ENCODE data around the gene MAP3K14.
A peak's percentile ranks its signal among the peaks of the same experiment; 100 is the strongest.

MAP3K14 gene

DNA sequence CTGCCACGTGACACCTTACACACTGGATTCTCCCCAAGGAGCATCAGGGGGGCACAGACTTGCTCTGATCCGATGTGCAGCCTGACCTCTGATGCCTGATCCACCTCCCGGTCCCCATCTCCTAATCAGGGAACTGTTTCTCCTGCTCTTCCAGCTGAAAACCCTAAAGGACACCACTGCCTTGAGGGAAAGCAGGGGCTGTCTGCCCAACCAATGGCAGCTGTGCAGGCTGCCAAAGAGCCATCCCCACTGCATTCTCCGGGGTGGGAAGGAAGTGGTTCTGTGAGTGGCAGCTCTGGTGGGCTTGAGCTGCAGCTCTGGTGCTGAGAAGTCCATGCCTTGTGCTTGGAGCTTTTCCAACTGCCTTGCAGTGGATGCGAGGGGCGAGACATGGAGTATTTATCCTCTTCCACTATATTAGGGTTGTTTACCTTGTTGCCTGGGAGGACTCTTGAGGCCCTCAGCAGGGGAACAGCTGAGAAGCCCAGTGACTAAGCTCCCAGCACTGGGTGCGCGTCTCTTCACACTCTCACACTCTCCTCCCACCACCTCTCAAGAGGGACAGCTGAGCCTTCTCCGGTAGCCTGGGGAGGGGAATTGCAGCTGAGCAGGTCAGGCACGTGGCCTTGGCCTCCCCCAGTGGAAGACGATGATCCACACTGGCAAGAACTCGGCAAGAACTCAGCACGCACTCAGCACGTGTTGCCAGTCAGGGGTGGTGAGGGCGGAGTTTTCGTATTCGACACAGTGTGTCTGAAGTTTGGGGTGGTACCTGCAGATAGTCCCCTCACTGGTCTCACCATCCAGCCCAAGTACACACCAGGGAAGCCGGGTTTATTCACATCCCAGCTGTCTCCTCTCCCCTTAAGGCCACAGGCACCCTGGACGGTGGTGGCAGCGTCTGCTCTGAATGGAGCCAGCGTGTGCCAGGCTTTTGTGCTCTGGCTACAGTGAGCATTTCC, 33.9 kb downstream of the MAP3K14 start:
- no peak overlapping the region for H4K8ac ChIP-seq (ENCODE audit: low read depth, low read length)
- no peak overlapping the region for H3K4me3 ChIP-seq (ENCODE audit: low read depth, low read length)
- no peak overlapping the region for H2BK120ac ChIP-seq (ENCODE audit: insufficient read depth, low read length, poor library complexity)
- no peak overlapping the region for H3K4me2 ChIP-seq (ENCODE audit: low read length)
- peak; percentile 32 to 41 for DNase-seq
- H3K27me3 ChIP-seq (ENCODE audit: insufficient read depth, low read length): no peaks in the 10 kb centered on the region
- no peaks in the 10 kb centered on the region for H3K79me1 ChIP-seq (ENCODE audit: low read length)
- H2AFZ ChIP-seq (ENCODE audit: insufficient read depth, low read length, poor library complexity): no peak overlapping the region
- no peak overlapping the region for H2AK5ac ChIP-seq (ENCODE audit: low read length)
- no peak overlapping the region for H3K27ac ChIP-seq (ENCODE audit: low read depth, low read length)
- H3K9me3 ChIP-seq (ENCODE audit: insufficient read depth, low read depth, low read length): no peaks in the 10 kb centered on the region
- H3K36me3 ChIP-seq (ENCODE audit: control insufficient read depth in 1 of 2, insufficient read depth in 2 of 2, low read length in 2 of 2): peaks cover 22 to 38% of the 10 kb centered on the region in 2 experiments
- no peak overlapping the region for H3K23ac ChIP-seq (ENCODE audit: low read length)
- no peaks in the 10 kb centered on the region for H3K79me2 ChIP-seq (ENCODE audit: control insufficient read depth, insufficient read depth, low read length, poor library complexity)
- H3K9ac ChIP-seq (ENCODE audit: low read length): no peak overlapping the region
- WGBS (ENCODE audit: extremely low coverage, insufficient coverage, insufficient read length): no CpG with 5 or more reads among the region's 21 CpGs
- H3K14ac ChIP-seq (ENCODE audit: low read length): no peak overlapping the region
- H3K4ac ChIP-seq (ENCODE audit: low read depth, low read length): no peak overlapping the region
- H2BK5ac ChIP-seq (ENCODE audit: low read depth, low read length, poor library complexity): no peak overlapping the region
- H4K12ac ChIP-seq (ENCODE audit: low read depth, low read length): no peak overlapping the region
- no peak overlapping the region for H4K91ac ChIP-seq (ENCODE audit: low read depth, low read length)
- H3K18ac ChIP-seq (ENCODE audit: low read length): no peak overlapping the region
- H2BK12ac ChIP-seq (ENCODE audit: low read length): no peak overlapping the region
- no peaks in the 10 kb centered on the region for H3K4me1 ChIP-seq (ENCODE audit: control insufficient read depth in 1 of 2, insufficient read depth in 2 of 2, low read length in 2 of 2)

DNA sequence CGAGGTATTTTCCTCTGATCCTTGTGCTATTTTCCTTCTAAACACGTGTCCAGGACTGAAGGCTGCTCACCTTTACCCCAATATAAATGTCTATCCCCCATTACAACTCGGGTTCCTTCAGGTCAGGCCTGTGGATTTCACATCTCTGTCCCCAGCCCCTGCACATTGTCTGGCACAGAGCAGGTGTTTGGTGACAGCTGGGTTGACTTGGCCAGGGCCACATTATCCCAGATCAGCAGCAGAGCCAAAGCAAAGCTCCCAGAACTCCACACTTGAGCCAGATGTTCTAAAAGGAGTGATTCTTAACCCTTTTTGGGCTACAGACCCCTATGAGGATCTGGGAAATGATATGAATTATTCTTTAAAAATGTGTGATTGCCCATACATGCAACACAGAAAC, 36.9 kb downstream of the MAP3K14 start:
- Histone ChIP-seq H3K36me3 (ENCODE audit: control insufficient read depth in 1 of 2, insufficient read depth in 2 of 2, low read length in 2 of 2) (peaks cover 17 to 22% of the 10 kb centered on the region in 2 experiments), H3K4me2 (ENCODE audit: low read length) (no peak overlapping the region), H3K9me3 (ENCODE audit: insufficient read depth, low read depth, low read length) (no peaks in the 10 kb centered on the region), H3K79me2 (ENCODE audit: control insufficient read depth, insufficient read depth, low read length, poor library complexity) (no peaks in the 10 kb centered on the region), H2BK12ac (ENCODE audit: low read length) (no peak overlapping the region), H2BK5ac (ENCODE audit: low read depth, low read length, poor library complexity) (no peak overlapping the region), H3K23ac (ENCODE audit: low read length) (no peak overlapping the region), H3K4ac (ENCODE audit: low read depth, low read length) (no peak overlapping the region), H2BK120ac (ENCODE audit: insufficient read depth, low read length, poor library complexity) (no peak overlapping the region), H2AK5ac (ENCODE audit: low read length) (no peak overlapping the region), H4K91ac (ENCODE audit: low read depth, low read length) (no peak overlapping the region), H4K12ac (ENCODE audit: low read depth, low read length) (no peak overlapping the region), H3K18ac (ENCODE audit: low read length) (no peak overlapping the region), H3K9ac (ENCODE audit: low read length) (no peak overlapping the region), H3K4me1 (ENCODE audit: control insufficient read depth in 1 of 2, insufficient read depth in 2 of 2, low read length in 2 of 2) (no peaks in the 10 kb centered on the region), H3K4me3 (ENCODE audit: low read depth, low read length) (no peak overlapping the region), H3K27me3 (ENCODE audit: insufficient read depth, low read length) (no peaks in the 10 kb centered on the region), H4K8ac (ENCODE audit: low read depth, low read length) (no peak overlapping the region), H3K79me1 (ENCODE audit: low read length) (no peaks in the 10 kb centered on the region), H2AFZ (ENCODE audit: insufficient read depth, low read length, poor library complexity) (no peak overlapping the region), H3K27ac (ENCODE audit: low read depth, low read length) (no peak overlapping the region), H3K14ac (ENCODE audit: low read length) (no peak overlapping the region)
- no CpG with 5 or more reads among the region's 3 CpGs for WGBS (ENCODE audit: extremely low coverage, insufficient coverage, insufficient read length)
- DNase-seq: no peak

DNA sequence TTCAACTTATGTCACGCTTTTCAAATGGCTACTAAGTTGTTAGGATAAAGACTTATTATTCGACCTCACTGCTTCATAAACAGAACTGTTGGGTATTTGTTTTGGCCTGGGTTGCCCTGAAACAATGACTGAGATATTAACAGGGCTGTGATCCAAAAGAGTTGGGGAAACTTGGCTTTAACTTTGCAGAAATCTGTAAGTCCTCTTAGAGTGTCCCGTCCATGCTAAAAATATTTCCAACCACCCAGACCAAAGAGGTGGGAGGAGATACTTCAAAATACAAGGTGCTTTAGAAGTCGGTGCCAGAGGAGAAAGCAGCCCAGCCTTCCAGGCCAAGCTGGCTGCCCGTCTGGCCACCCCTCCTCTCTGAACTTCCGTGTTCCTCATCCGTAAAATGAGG, 38.8 kb downstream of the MAP3K14 start:
- H2BK12ac ChIP-seq (ENCODE audit: low read length): no peak overlapping the region
- H3K79me1 ChIP-seq (ENCODE audit: low read length): no peaks in the 10 kb centered on the region
- no peak overlapping the region for H2BK120ac ChIP-seq (ENCODE audit: insufficient read depth, low read length, poor library complexity)
- H3K36me3 ChIP-seq (ENCODE audit: control insufficient read depth in 1 of 2, insufficient read depth in 2 of 2, low read length in 2 of 2): peaks cover 1 to 20% of the 10 kb centered on the region in 2 experiments
- H3K4ac ChIP-seq (ENCODE audit: low read depth, low read length): no peak overlapping the region
- no peak overlapping the region for H3K14ac ChIP-seq (ENCODE audit: low read length)
- H3K23ac ChIP-seq (ENCODE audit: low read length): no peak overlapping the region
- no peak overlapping the region for H3K18ac ChIP-seq (ENCODE audit: low read length)
- H4K8ac ChIP-seq (ENCODE audit: low read depth, low read length): no peak overlapping the region
- H3K4me3 ChIP-seq (ENCODE audit: low read depth, low read length): no peak overlapping the region
- no peak overlapping the region for H2BK5ac ChIP-seq (ENCODE audit: low read depth, low read length, poor library complexity)
- no peaks in the 10 kb centered on the region for H3K9me3 ChIP-seq (ENCODE audit: insufficient read depth, low read depth, low read length)
- no peak for DNase-seq
- H3K27ac ChIP-seq (ENCODE audit: low read depth, low read length): no peak overlapping the region
- no CpG with 5 or more reads among the region's 7 CpGs for WGBS (ENCODE audit: extremely low coverage, insufficient coverage, insufficient read length)
- H3K4me2 ChIP-seq (ENCODE audit: low read length): no peak overlapping the region
- no peaks in the 10 kb centered on the region for H3K27me3 ChIP-seq (ENCODE audit: insufficient read depth, low read length)
- H2AFZ ChIP-seq (ENCODE audit: insufficient read depth, low read length, poor library complexity): no peak overlapping the region
- H3K9ac ChIP-seq (ENCODE audit: low read length): no peak overlapping the region
- H4K12ac ChIP-seq (ENCODE audit: low read depth, low read length): no peak overlapping the region
- no peak overlapping the region for H2AK5ac ChIP-seq (ENCODE audit: low read length)
- H4K91ac ChIP-seq (ENCODE audit: low read depth, low read length): no peak overlapping the region
- H3K4me1 ChIP-seq (ENCODE audit: control insufficient read depth in 1 of 2, insufficient read depth in 2 of 2, low read length in 2 of 2): no peaks in the 10 kb centered on the region
- H3K79me2 ChIP-seq (ENCODE audit: control insufficient read depth, insufficient read depth, low read length, poor library complexity): no peaks in the 10 kb centered on the region

DNA sequence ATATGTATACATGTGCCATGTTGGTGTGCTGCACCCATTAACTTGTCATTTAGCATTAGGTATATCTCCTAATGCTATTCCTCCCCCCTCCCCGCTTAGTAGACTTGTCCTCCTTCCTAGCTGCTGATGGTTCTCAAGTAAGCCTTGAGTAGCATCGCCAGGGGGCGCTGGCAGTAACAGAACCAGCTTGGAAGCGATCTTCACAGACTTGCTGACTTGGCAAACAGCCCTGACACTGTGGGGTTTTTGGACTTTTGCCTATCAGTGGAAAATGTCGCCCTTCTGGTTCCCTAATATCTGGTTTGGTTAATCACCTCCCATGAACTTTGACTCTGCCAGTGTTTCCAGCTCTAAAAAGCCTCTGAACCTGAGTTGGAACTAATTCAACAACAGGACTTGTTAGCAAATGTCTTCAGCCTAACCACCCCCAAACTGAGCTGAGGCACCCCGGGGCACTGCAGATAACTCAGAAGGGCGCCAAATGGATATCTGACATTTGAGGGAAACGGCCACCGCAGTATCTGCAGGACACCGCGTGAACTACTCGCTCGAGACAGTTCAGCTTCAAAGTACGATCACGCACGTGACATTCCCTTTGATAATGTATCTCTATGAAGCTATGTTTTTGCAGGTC, 39.5 kb downstream of the MAP3K14 start:
- H2BK120ac ChIP-seq (ENCODE audit: insufficient read depth, low read length, poor library complexity): no peak overlapping the region
- no peak overlapping the region for H3K18ac ChIP-seq (ENCODE audit: low read length)
- no peak overlapping the region for H2AK5ac ChIP-seq (ENCODE audit: low read length)
- H3K4me2 ChIP-seq (ENCODE audit: low read length): no peak overlapping the region
- no peak overlapping the region for H3K14ac ChIP-seq (ENCODE audit: low read length)
- no peak overlapping the region for H4K8ac ChIP-seq (ENCODE audit: low read depth, low read length)
- no peak overlapping the region for H2BK12ac ChIP-seq (ENCODE audit: low read length)
- H3K27ac ChIP-seq (ENCODE audit: low read depth, low read length): no peak overlapping the region
- H3K4me1 ChIP-seq (ENCODE audit: control insufficient read depth in 1 of 2, insufficient read depth in 2 of 2, low read length in 2 of 2): no peaks in the 10 kb centered on the region
- H2AFZ ChIP-seq (ENCODE audit: insufficient read depth, low read length, poor library complexity): no peak overlapping the region
- no peak overlapping the region for H4K91ac ChIP-seq (ENCODE audit: low read depth, low read length)
- no peaks in the 10 kb centered on the region for H3K27me3 ChIP-seq (ENCODE audit: insufficient read depth, low read length)
- no peaks in the 10 kb centered on the region for H3K79me1 ChIP-seq (ENCODE audit: low read length)
- no peaks in the 10 kb centered on the region for H3K9me3 ChIP-seq (ENCODE audit: insufficient read depth, low read depth, low read length)
- DNase-seq: peak; percentile 92 to 97
- no peak overlapping the region for H3K4ac ChIP-seq (ENCODE audit: low read depth, low read length)
- H4K12ac ChIP-seq (ENCODE audit: low read depth, low read length): no peak overlapping the region
- H3K9ac ChIP-seq (ENCODE audit: low read length): no peak overlapping the region
- peaks cover 0 to 15% of the 10 kb centered on the region in 2 experiments for H3K36me3 ChIP-seq (ENCODE audit: control insufficient read depth in 1 of 2, insufficient read depth in 2 of 2, low read length in 2 of 2)
- H3K4me3 ChIP-seq (ENCODE audit: low read depth, low read length): no peak overlapping the region
- no peak overlapping the region for H2BK5ac ChIP-seq (ENCODE audit: low read depth, low read length, poor library complexity)
- no peak overlapping the region for H3K23ac ChIP-seq (ENCODE audit: low read length)
- no peaks in the 10 kb centered on the region for H3K79me2 ChIP-seq (ENCODE audit: control insufficient read depth, insufficient read depth, low read length, poor library complexity)
- WGBS (ENCODE audit: extremely low coverage, insufficient coverage, insufficient read length): no CpG with 5 or more reads among the region's 16 CpGs
